SK-N-SH (cell line): ENCODE data around the gene TPM3. TPM values are rescaled to one million over a fixed set of nuclear protein-coding genes. Genes with fewer than 3 reads are reported as not detected.

ENCODE experiments used
- CTCF ChIA-PET: fragments of 300-600, 350-600 bp; formaldehyde crosslinking; extraction: SDS; loops from one replicate; lab custom pipeline; 2021; lab: Yijun Ruan, JAX
- POLR2A ChIA-PET: fragments of 350-600 bp; sonication (Branson Sonifier 250); formaldehyde crosslinking; extraction: SDS; loops from one replicate; lab custom pipeline; 2020; ENCODE audit warnings: antibody characterized with exemption, inconsistent platforms; lab: Yijun Ruan, JAX
- DNase-seq: peaks from one replicate; pipeline ENCODE4 v3.0.0; 2012
- H2AFZ ChIP-seq: fragments of 200-600 bp; sonication (generic); 2 replicates; pipeline ENCODE4 v1.8.1; 2016; ENCODE audit warnings: antibody characterized with exemption, mild to moderate bottlenecking, low read depth
- H3F3A ChIP-seq: fragments of 200-600 bp; sonication (generic); replicated peaks from 2 replicates; pipeline ENCODE3; 2016; ENCODE audit warnings: antibody characterized with exemption, mild to moderate bottlenecking; ENCODE audit not compliant: insufficient read depth
- H3K27ac ChIP-seq, 2 experiments: fragments of 200-500 bp in 1 of 2; fragments of 200-600 bp in 1 of 2; sonication (Bioruptor generic) in 1 of 2; sonication (generic), shearing (Covaris generic) in 1 of 2; 2 replicates each; pipeline versions ENCODE4 v1.5.1 to v1.6.1; 2014 to 2016; ENCODE audit warnings: low read depth in 2 of 2, inconsistent platforms in 1 of 2, low read length in 1 of 2, mild to moderate bottlenecking in 1 of 2, mixed read lengths in 1 of 2
- H3K27me3 ChIP-seq: fragments of 200-600 bp; sonication (generic), shearing (Covaris generic); 2 replicates; pipeline ENCODE4 v1.6.1; 2016; ENCODE audit warnings: mixed run types; ENCODE audit not compliant: insufficient read depth
- H3K36me3 ChIP-seq, 2 experiments: fragments of 200-500 bp in 1 of 2; fragments of 200-600 bp in 1 of 2; sonication (Bioruptor generic) in 1 of 2; sonication (generic) in 1 of 2; replicated peaks in 1 of 2; 2 replicates each; pipeline versions ENCODE3 to v1.5.1; 2014 to 2016; ENCODE audit warnings: low read length in 1 of 2, mild to moderate bottlenecking in 1 of 2; ENCODE audit not compliant: insufficient read depth in 2 of 2, control insufficient read depth in 1 of 2
- H3K4me1 ChIP-seq, 2 experiments: fragments of 200-500 bp in 1 of 2; fragments of 200-600 bp in 1 of 2; sonication (Bioruptor generic) in 1 of 2; sonication (generic), shearing (Covaris generic) in 1 of 2; 2 replicates each; pipeline versions ENCODE4 v1.5.1 to v1.6.1; 2014 to 2016; ENCODE audit warnings: low read depth in 1 of 2, low read length in 1 of 2, mixed run types in 1 of 2; ENCODE audit not compliant: insufficient read depth in 2 of 2, control insufficient read depth in 1 of 2
- H3K4me2 ChIP-seq: fragments of 200-600 bp; sonication (generic), shearing (Covaris generic); 2 replicates; pipeline ENCODE4 v1.6.1; 2017; ENCODE audit warnings: mixed run types
- H3K4me3 ChIP-seq, 2 experiments: fragments of 200-500 bp in 1 of 2; fragments of 200-600 bp in 1 of 2; sonication (Bioruptor generic) in 1 of 2; sonication (generic), shearing (Covaris generic) in 1 of 2; 2 replicates each; pipeline versions ENCODE4 v1.5.1 to v1.8.1; 2014 to 2016; ENCODE audit warnings: low read depth in 2 of 2, inconsistent platforms in 1 of 2, low read length in 1 of 2, mild to moderate bottlenecking in 1 of 2, mixed read lengths in 1 of 2, moderate library complexity in 1 of 2
- H3K79me2 ChIP-seq: fragments of 200-600 bp; sonication (generic); 2 replicates; pipeline ENCODE4 v1.8.1; 2017; ENCODE audit warnings: mild to moderate bottlenecking; ENCODE audit not compliant: insufficient read depth
- H3K9ac ChIP-seq: fragments of 200-600 bp; sonication (generic); 2 replicates; pipeline ENCODE4 v1.6.1; 2017; ENCODE audit warnings: mixed run types
- H3K9me2 ChIP-seq: fragments of 200-600 bp; sonication (generic); 2 replicates; pipeline ENCODE4 v1.6.1; 2017; ENCODE audit warnings: mixed run types
- H3K9me3 ChIP-seq: fragments of 200-600 bp; sonication (generic); 2 replicates; pipeline ENCODE4 v1.6.1; 2017; ENCODE audit warnings: mixed run types, mild to moderate bottlenecking, moderate library complexity
- H4K20me1 ChIP-seq: fragments of 200-600 bp; sonication (generic); 2 replicates; pipeline ENCODE4 v1.6.1; 2017; ENCODE audit warnings: mild to moderate bottlenecking, mixed run types; ENCODE audit not compliant: insufficient read depth
- EP300 ChIP-seq, 2 experiments: IDR thresholded peaks; 2 replicates each; pipeline versions ENCODE4 v1.4.0 to v1.6.1; 2012; ENCODE audit warnings: borderline replicate concordance in 1 of 2, low read depth in 1 of 2, low read length in 1 of 2
- FOSL2 ChIP-seq: IDR thresholded peaks from 2 replicates; pipeline ENCODE4 v1.4.0; 2012; ENCODE audit warnings: low read depth, mild to moderate bottlenecking, moderate library complexity, borderline replicate concordance
- FOXJ3 ChIP-seq: sonication (generic); formaldehyde crosslinking; IDR thresholded peaks from 2 replicates; pipeline ENCODE4 v1.5.1; 2020; ENCODE audit warnings: mild to moderate bottlenecking, missing genetic modification reagents
- FOXM1 ChIP-seq: IDR thresholded peaks from 2 replicates; pipeline ENCODE4 v1.4.0; 2012; ENCODE audit warnings: low read depth, mild to moderate bottlenecking
- GABPA ChIP-seq: IDR thresholded peaks from 2 replicates; pipeline ENCODE4 v1.4.0; 2012; ENCODE audit warnings: low read depth, mild to moderate bottlenecking
- GATA2 ChIP-seq: sonication (generic); formaldehyde crosslinking; IDR thresholded peaks from 2 replicates; pipeline ENCODE4 v1.5.0; 2020; ENCODE audit warnings: mild to moderate bottlenecking, missing genetic modification reagents
- JUND ChIP-seq: IDR thresholded peaks from 2 replicates; pipeline ENCODE4 v1.4.0; 2012
- MEF2A ChIP-seq: IDR thresholded peaks from 2 replicates; pipeline ENCODE4 v1.4.0; 2012; ENCODE audit warnings: low read depth, borderline replicate concordance
- NRF1 ChIP-seq: IDR thresholded peaks from 2 replicates; pipeline ENCODE4 v1.6.1; 2012; ENCODE audit warnings: low read depth, mild to moderate bottlenecking, low read length
- POLR2AphosphoS5 ChIP-seq: IDR thresholded peaks from 2 replicates; pipeline ENCODE4 v1.6.1; 2012; ENCODE audit warnings: low read depth, low read length
- RXRA ChIP-seq: IDR thresholded peaks from 2 replicates; pipeline ENCODE4 v1.4.0; 2012; ENCODE audit warnings: low read depth, mild to moderate bottlenecking, borderline replicate concordance
- SIN3A ChIP-seq: IDR thresholded peaks from 2 replicates; pipeline ENCODE4 v1.6.1; 2012; ENCODE audit warnings: low read depth, mild to moderate bottlenecking, low read length, moderate library complexity, borderline replicate concordance
- SMC3 ChIP-seq: IDR thresholded peaks from 2 replicates; pipeline ENCODE4 v1.6.1; 2012; ENCODE audit warnings: low read depth, low read length, improper control_type of control experiment
- TAF1 ChIP-seq: IDR thresholded peaks from 2 replicates; pipeline ENCODE4 v1.6.1; 2012; ENCODE audit warnings: low read depth, mild to moderate bottlenecking, low read length, moderate library complexity, borderline replicate concordance
- TCF12 ChIP-seq: IDR thresholded peaks from 2 replicates; pipeline ENCODE4 v1.4.0; 2012
- whole genome bisulfite sequencing: methylation state at CpG from one replicate; pipeline ENCODE4 v1.1.6; 2017; ENCODE audit warnings: low lambda C conversion rate; 5-methylcytosine and 5-hydroxymethylcytosine counted together
- polyA plus RNA-seq, 3 experiments: library from polyadenylated mRNA; depleted of rRNA; stranded (reverse); fragments of >200 nt; gene quantifications; 2 replicates each; pipeline ENCODE4 v1.2.3, GENCODE V29; 2012
- TF ChIP-seq, protein P1 (sequence below): IDR thresholded peaks from 2 replicates; pipeline ENCODE4 v1.4.0; 2012; ENCODE audit warnings: low read depth
- TF ChIP-seq, protein P2 (sequence below): fragments of 150-350 bp; IDR thresholded peaks from 2 replicates; pipeline ENCODE4 v1.6.1; 2017; ENCODE audit warnings: antibody characterized with exemption, low read length, low read depth, borderline replicate concordance
- TF ChIP-seq, protein P3 (sequence below): fragments of 150-350 bp; IDR thresholded peaks from 2 replicates; pipeline ENCODE4 v1.6.1; 2016; ENCODE audit warnings: mild to moderate bottlenecking, low read depth, low read length
- TF ChIP-seq, protein P4 (sequence below): IDR thresholded peaks from 2 replicates; pipeline ENCODE4 v1.4.0; 2012; ENCODE audit warnings: low read depth, borderline replicate concordance

TPM3 gene
- polyA plus RNA-seq, 1 of the 3 experiments (the other 2 are of a cell fraction) = 324 TPM

DNA sequence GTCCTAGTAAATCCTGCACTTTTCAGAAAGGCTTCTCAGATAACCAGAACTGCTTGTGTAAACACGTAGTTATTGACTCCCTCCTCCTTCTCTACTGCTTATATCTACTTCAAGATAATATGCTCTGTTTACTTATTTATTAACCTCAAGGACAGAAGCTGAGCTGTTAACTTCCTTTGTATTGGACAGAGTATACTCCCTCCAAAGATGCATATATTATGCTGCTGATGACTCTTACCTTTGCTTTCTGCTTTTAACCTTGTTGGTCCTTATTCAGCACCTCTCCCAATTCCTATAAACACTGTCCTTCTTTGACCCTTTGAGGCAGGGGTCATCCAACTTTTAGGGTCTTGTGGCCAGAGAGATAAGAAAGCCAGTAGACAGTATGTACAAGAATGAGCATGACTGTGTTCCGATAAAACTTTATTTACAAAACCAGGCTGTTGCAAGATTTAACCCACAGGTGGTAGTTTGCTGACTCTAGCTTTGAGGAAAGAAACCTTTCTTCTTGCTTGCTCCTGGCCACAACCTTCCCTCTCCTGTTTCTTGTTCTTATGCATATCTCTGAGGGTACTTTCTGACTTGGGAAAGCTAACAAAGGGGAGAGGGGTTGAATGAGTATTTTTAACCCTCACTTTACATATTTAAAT, 4.9 kb downstream of the TPM3 start:
- ChIA-PET POLR2A (no interaction called here), CTCF (no interaction called here)
- Histone ChIP-seq H3K36me3 (no peaks in the 10 kb centered on the region), H3K9ac (no peak overlapping the region), H3K27ac (no peak overlapping the region), H3K9me3 (no peaks in the 10 kb centered on the region), H4K20me1 (peaks cover 3% of the 10 kb centered on the region), H3K4me3 (no peak overlapping the region), H3K79me2 (peaks cover 11% of the 10 kb centered on the region), H3K4me1 (peaks cover 0 to 6% of the 10 kb centered on the region in 2 experiments; a peak in 1 of 4 replicates), H3K9me2 (no peaks in the 10 kb centered on the region), H2AFZ (no peak overlapping the region), H3K4me2 (no peak overlapping the region), H3K27me3 (no peaks in the 10 kb centered on the region), H3F3A (peaks cover 11% of the 10 kb centered on the region)
- TF ChIP-seq, protein P1, sequence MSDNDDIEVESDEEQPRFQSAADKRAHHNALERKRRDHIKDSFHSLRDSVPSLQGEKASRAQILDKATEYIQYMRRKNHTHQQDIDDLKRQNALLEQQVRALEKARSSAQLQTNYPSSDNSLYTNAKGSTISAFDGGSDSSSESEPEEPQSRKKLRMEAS = no peak
- no peak for TF ChIP-seq EP300 (IDR thresholded peaks at IDR 0.05; ENCODE audit: borderline replicate concordance in 1 of 2, low read depth in 1 of 2, low read length in 1 of 2)
- no peak for TF ChIP-seq SIN3A
- TF ChIP-seq GATA2 (CRISPR knock-in tag) = no peak
- no peak for TF ChIP-seq SMC3
- TF ChIP-seq FOXM1 = no peak
- TF ChIP-seq GABPA = no peak
- TF ChIP-seq FOXJ3 (CRISPR knock-in tag) = no peak
- no peak for TF ChIP-seq TCF12
- TF ChIP-seq RXRA = no peak
- TF ChIP-seq, protein P2, sequence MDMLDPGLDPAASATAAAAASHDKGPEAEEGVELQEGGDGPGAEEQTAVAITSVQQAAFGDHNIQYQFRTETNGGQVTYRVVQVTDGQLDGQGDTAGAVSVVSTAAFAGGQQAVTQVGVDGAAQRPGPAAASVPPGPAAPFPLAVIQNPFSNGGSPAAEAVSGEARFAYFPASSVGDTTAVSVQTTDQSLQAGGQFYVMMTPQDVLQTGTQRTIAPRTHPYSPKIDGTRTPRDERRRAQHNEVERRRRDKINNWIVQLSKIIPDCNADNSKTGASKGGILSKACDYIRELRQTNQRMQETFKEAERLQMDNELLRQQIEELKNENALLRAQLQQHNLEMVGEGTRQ = no peak
- TF ChIP-seq, protein P3, sequence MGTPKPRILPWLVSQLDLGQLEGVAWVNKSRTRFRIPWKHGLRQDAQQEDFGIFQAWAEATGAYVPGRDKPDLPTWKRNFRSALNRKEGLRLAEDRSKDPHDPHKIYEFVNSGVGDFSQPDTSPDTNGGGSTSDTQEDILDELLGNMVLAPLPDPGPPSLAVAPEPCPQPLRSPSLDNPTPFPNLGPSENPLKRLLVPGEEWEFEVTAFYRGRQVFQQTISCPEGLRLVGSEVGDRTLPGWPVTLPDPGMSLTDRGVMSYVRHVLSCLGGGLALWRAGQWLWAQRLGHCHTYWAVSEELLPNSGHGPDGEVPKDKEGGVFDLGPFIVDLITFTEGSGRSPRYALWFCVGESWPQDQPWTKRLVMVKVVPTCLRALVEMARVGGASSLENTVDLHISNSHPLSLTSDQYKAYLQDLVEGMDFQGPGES = no peak
- TF ChIP-seq JUND = no peak
- TF ChIP-seq NRF1 = no peak
- TF ChIP-seq MEF2A = no peak
- TF ChIP-seq FOSL2 = no peak
- TF ChIP-seq, protein P4, sequence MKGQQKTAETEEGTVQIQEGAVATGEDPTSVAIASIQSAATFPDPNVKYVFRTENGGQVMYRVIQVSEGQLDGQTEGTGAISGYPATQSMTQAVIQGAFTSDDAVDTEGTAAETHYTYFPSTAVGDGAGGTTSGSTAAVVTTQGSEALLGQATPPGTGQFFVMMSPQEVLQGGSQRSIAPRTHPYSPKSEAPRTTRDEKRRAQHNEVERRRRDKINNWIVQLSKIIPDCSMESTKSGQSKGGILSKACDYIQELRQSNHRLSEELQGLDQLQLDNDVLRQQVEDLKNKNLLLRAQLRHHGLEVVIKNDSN = no peak
- TF ChIP-seq POLR2AphosphoS5 = no peak
- TF ChIP-seq TAF1 = no peak
- WGBS = 27% methylated on average over 2 of the region's 2 CpGs
- DNase-seq = no peak
